Measurements from ENCODE around the gene SLC38A5. TPM values are rescaled to one million over a fixed set of nuclear protein-coding genes. Genes with fewer than 3 reads are reported as not detected.

SLC38A5 gene
- total RNA-seq, 1 donor from 2014 or later, result 93.1 TPM

Other genes with a start within 250 kb of the SLC38A5 start
- gene SSX1, start 214.9 kb downstream of the SLC38A5 start, total RNA-seq, result not detected in 2 replicates
- not detected in 2 replicates for gene SSX3, start 113.6 kb downstream of the SLC38A5 start, total RNA-seq
- gene SSX4, start 86.7 kb downstream of the SLC38A5 start, total RNA-seq, result not detected in 2 replicates
- gene SSX4B, start 58.3 kb downstream of the SLC38A5 start, total RNA-seq, result not detected in 2 replicates
- 66.3 and 70.4 TPM in 2 replicates for gene FTSJ1, start 5.9 kb upstream of the SLC38A5 start, total RNA-seq
- 19.1 and 21.3 TPM in 2 replicates for gene PORCN, start 38.7 kb upstream of the SLC38A5 start, total RNA-seq
- 226 and 227 TPM in 2 replicates for gene EBP, start 51.5 kb upstream of the SLC38A5 start, total RNA-seq
- gene TBC1D25, start 69.5 kb upstream of the SLC38A5 start, total RNA-seq, result 20.1 and 22.4 TPM in 2 replicates
- gene RBM3, start 104.2 kb upstream of the SLC38A5 start, total RNA-seq, result 343 and 349 TPM in 2 replicates
- 50.0 and 55.0 TPM in 2 replicates for gene WDR13, start 127.2 kb upstream of the SLC38A5 start, total RNA-seq
- gene WAS, start 213.5 kb upstream of the SLC38A5 start, total RNA-seq, result 151 and 162 TPM in 2 replicates
- 21.7 and 25.0 TPM in 2 replicates for gene SUV39H1, start 226.5 kb upstream of the SLC38A5 start, total RNA-seq